Measurements from ENCODE around the gene MYO18B. TPM values are rescaled to one million over a fixed set of nuclear protein-coding genes. Genes with fewer than 3 reads are reported as not detected.

The MYO18B gene
- total RNA-seq, 1 donor from 2014 or later, result 12.0 TPM

GRCh38 chr22:25786165-25786564 lies 44.2 kb downstream of the MYO18B start:
- no peaks in the 10 kb centered on the region for H3K9me3 ChIP-seq
- DNase-seq (ENCODE audit: low spot score in 2 of 2), result no peak
- no peak overlapping the region for H3K4me3 ChIP-seq
- H3K36me3 ChIP-seq, result peaks cover 3 to 34% of the 10 kb centered on the region in 2 donors
- no peaks in the 10 kb centered on the region for H3K4me1 ChIP-seq
- intact Hi-C loops (cut with DNase I), result no loop called here
- TF ChIP-seq CTCF (IDR thresholded peaks at IDR 0.05), result no peak
- no peak overlapping the region for H3K27ac ChIP-seq
- no peaks in the 10 kb centered on the region for H3K27me3 ChIP-seq

GRCh38 chr22:25791556-25791955 lies 49.6 kb downstream of the MYO18B start:
- intact Hi-C loops (cut with DNase I), result no loop called here
- TF ChIP-seq CTCF (IDR thresholded peaks at IDR 0.05), result no peak
- no peaks in the 10 kb centered on the region for H3K9me3 ChIP-seq
- no peaks in the 10 kb centered on the region for H3K36me3 ChIP-seq
- H3K27ac ChIP-seq, result no peak overlapping the region
- H3K27me3 ChIP-seq, result no peaks in the 10 kb centered on the region
- no peak overlapping the region for H3K4me3 ChIP-seq
- no peak for DNase-seq (ENCODE audit: low spot score in 2 of 2)
- no peaks in the 10 kb centered on the region for H3K4me1 ChIP-seq

- Histone ChIP-seq H3K4me1 (no peaks in the 10 kb centered on the region), H3K27ac (no peak overlapping the region), H3K9me3 (no peaks in the 10 kb centered on the region), H3K4me3 (no peak overlapping the region), H3K27me3 (no peaks in the 10 kb centered on the region), H3K36me3 (peaks cover 0 to 14% of the 10 kb centered on the region in 2 donors)
- DNase-seq (ENCODE audit: low spot score in 2 of 2), result no peak
- intact Hi-C loops (cut with DNase I), result no loop called here
- no peak for TF ChIP-seq CTCF (IDR thresholded peaks at IDR 0.05)
Observed at GRCh38 chr22:25795478-25795877, 53.5 kb downstream of the MYO18B start.

GRCh38 chr22:25797498-25798290 lies 55.7 kb downstream of the MYO18B start:
- Histone ChIP-seq H3K27ac (no peak overlapping the region), H3K27me3 (no peaks in the 10 kb centered on the region), H3K4me3 (no peak overlapping the region), H3K36me3 (peaks cover 0 to 14% of the 10 kb centered on the region in 2 donors), H3K4me1 (no peaks in the 10 kb centered on the region), H3K9me3 (no peaks in the 10 kb centered on the region)
- intact Hi-C loops (cut with DNase I), result no loop called here
- no peak for TF ChIP-seq CTCF (IDR thresholded peaks at IDR 0.05)
- no peak for DNase-seq (ENCODE audit: low spot score in 2 of 2)

- Histone ChIP-seq H3K4me1 (no peaks in the 10 kb centered on the region), H3K27ac (no peak overlapping the region), H3K36me3 (peaks cover 0 to 26% of the 10 kb centered on the region in 2 donors), H3K9me3 (no peaks in the 10 kb centered on the region), H3K4me3 (no peak overlapping the region), H3K27me3 (no peaks in the 10 kb centered on the region)
- no peak for DNase-seq (ENCODE audit: low spot score in 2 of 2)
- no peak for TF ChIP-seq CTCF (IDR thresholded peaks at IDR 0.05)
- intact Hi-C loops (cut with DNase I), result no loop called here
Observed at GRCh38 chr22:25800766-25801165, 58.8 kb downstream of the MYO18B start.

All from ascending aorta (tissue), 2 donors.